ENCODE measurements around the gene CLIC2. TPM values are rescaled to one million over a fixed set of nuclear protein-coding genes. Genes with fewer than 3 reads are reported as not detected.
A peak's percentile ranks its signal among the peaks of the same experiment; 100 is the strongest.

CLIC2 gene
- polyA plus RNA-seq, 2 of the 4 experiments (the other 2 are of a cell fraction): 0.32 to 0.39 TPM

DNA sequence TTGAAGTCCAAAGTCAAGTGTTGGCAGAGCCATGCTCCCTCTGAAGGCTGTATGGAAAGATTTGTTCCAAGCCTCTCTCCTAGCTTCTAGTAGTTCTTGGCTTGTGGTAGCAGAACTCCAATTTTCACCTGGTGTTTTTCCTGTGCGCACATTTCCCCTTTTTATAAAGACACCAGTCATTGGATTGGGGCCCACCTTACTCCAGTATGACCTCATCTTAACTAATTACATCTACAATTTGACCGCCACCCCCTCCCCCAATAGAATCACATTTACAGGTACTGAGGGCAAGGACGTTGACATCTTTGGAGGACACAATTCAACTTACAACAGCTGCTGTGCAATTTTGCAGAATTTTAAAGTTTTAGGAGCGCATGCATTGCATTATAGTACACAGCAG is 86.9 kb downstream of the CLIC2 start:
- Histone ChIP-seq H3K4me2 (no peak overlapping the region), H3K27ac (no peak overlapping the region), H3K4me1 (no peaks in the 10 kb centered on the region), H3K4me3 (no peak overlapping the region), H3K9me3 (no peaks in the 10 kb centered on the region)
- ATAC-seq: no peak
- no peak for FAIRE-seq
- DNase-seq (ENCODE audit: low read depth in 1 of 2, low spot score in 1 of 2): no peak
- ChIA-PET POLR2A (no interaction called here), CTCF (no interaction called here)
- WGBS (ENCODE audit: missing lambda C conversion rate): 65% methylated on average over 4 of the region's 4 CpGs
- TF ChIP-seq MYC (IDR thresholded peaks at IDR 0.05; ENCODE audit: borderline replicate concordance, low read length) (no peak), EHMT2 (IDR thresholded peaks at IDR 0.05; ENCODE audit: low read depth) (no peak), JUN (IDR thresholded peaks at IDR 0.05) (no peak)
- TF ChIP-seq, protein P1, sequence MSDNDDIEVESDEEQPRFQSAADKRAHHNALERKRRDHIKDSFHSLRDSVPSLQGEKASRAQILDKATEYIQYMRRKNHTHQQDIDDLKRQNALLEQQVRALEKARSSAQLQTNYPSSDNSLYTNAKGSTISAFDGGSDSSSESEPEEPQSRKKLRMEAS (IDR thresholded peaks at IDR 0.05): no peak
- TF ChIP-seq, protein P2, sequence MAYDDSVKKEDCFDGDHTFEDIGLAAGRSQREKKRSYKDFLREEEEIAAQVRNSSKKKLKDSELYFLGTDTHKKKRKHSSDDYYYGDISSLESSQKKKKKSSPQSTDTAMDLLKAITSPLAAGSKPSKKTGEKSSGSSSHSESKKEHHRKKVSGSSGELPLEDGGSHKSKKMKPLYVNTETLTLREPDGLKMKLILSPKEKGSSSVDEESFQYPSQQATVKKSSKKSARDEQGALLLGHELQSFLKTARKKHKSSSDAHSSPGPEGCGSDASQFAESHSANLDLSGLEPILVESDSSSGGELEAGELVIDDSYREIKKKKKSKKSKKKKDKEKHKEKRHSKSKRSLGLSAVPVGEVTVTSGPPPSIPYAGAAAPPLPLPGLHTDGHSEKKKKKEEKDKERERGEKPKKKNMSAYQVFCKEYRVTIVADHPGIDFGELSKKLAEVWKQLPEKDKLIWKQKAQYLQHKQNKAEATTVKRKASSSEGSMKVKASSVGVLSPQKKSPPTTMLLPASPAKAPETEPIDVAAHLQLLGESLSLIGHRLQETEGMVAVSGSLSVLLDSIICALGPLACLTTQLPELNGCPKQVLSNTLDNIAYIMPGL (CRISPR knock-in tag; IDR thresholded peaks at IDR 0.05; ENCODE audit: borderline replicate concordance): no peak

DNA sequence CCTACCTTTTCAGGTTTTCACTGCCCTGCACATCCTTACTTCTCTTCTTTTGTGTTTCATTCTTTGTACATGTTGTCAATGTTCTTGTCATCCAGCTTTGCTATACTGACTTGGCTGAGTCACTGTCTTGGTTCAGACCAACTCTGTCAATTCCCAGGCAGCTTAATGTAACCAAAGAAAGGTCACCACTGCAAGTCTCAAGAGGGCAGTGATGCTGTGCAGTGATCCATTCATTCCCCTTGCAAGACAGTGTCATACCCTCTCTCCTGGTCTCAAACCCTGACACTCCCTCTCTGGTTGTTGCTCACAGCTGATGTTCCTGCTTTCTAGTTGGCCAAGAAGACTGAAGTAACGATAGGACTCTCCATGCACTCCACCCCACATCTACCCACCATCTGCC is 87.7 kb downstream of the CLIC2 start:
- ATAC-seq (no peak), FAIRE-seq (peak; percentile 46), DNase-seq (ENCODE audit: low read depth in 1 of 2, low spot score in 1 of 2) (no peak)
- no peak overlapping the region for H3K4me3 ChIP-seq
- no peaks in the 10 kb centered on the region for H3K4me1 ChIP-seq
- H3K4me2 ChIP-seq: no peak overlapping the region
- TF ChIP-seq NPAS2 (CRISPR knock-in tag; IDR thresholded peaks at IDR 0.05; ENCODE audit: borderline replicate concordance): no peak
- no peak for TF ChIP-seq CHD4 (IDR thresholded peaks at IDR 0.05; ENCODE audit: borderline replicate concordance)
- TF ChIP-seq TFCP2L1 (CRISPR knock-in tag; IDR thresholded peaks at IDR 0.05): no peak
- no peak for TF ChIP-seq ZC3H11A (IDR thresholded peaks at IDR 0.05)
- TF ChIP-seq CHD2 (IDR thresholded peaks at IDR 0.05; ENCODE audit: low read length, partially characterized antibody): no peak
- no peak for TF ChIP-seq POLR2A (IDR thresholded peaks at IDR 0.05; ENCODE audit: low read length)
- TF ChIP-seq ZFP36 (IDR thresholded peaks at IDR 0.05; ENCODE audit: borderline replicate concordance, partially characterized antibody): no peak
- no peak for TF ChIP-seq POLR2AphosphoS2 (conservative IDR thresholded peaks at IDR 0.05; ENCODE audit: low read length)
- no peak for TF ChIP-seq ESRRA (IDR thresholded peaks at IDR 0.05; ENCODE audit: borderline replicate concordance, low read length)
- TF ChIP-seq CEBPB (IDR thresholded peaks at IDR 0.05): no peak
- TF ChIP-seq, protein P3, sequence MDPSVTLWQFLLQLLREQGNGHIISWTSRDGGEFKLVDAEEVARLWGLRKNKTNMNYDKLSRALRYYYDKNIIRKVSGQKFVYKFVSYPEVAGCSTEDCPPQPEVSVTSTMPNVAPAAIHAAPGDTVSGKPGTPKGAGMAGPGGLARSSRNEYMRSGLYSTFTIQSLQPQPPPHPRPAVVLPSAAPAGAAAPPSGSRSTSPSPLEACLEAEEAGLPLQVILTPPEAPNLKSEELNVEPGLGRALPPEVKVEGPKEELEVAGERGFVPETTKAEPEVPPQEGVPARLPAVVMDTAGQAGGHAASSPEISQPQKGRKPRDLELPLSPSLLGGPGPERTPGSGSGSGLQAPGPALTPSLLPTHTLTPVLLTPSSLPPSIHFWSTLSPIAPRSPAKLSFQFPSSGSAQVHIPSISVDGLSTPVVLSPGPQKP (IDR thresholded peaks at IDR 0.05; ENCODE audit: low read depth, low read length): no peak
- no peak for TF ChIP-seq PHF8 (IDR thresholded peaks at IDR 0.05; ENCODE audit: borderline replicate concordance, low read depth)
- TF ChIP-seq, protein P4, sequence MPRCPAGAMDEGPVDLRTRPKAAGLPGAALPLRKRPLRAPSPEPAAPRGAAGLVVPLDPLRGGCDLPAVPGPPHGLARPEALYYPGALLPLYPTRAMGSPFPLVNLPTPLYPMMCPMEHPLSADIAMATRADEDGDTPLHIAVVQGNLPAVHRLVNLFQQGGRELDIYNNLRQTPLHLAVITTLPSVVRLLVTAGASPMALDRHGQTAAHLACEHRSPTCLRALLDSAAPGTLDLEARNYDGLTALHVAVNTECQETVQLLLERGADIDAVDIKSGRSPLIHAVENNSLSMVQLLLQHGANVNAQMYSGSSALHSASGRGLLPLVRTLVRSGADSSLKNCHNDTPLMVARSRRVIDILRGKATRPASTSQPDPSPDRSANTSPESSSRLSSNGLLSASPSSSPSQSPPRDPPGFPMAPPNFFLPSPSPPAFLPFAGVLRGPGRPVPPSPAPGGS (IDR thresholded peaks at IDR 0.05): no peak
- TF ChIP-seq, protein P2 (CRISPR knock-in tag; IDR thresholded peaks at IDR 0.05; ENCODE audit: borderline replicate concordance): no peak
- no peak for TF ChIP-seq EHMT2 (IDR thresholded peaks at IDR 0.05; ENCODE audit: low read depth)
- TF ChIP-seq RCOR1 (IDR thresholded peaks at IDR 0.05; ENCODE audit: low read depth, low read length): no peak
- CTCF ChIA-PET: interaction anchor here (0.6 kb wide), 1 partner anchor 265 kb away, joined by 3 read pairs; no protein-coding TSS in a partner anchor
- POLR2A ChIA-PET: no interaction called here
- no peak overlapping the region for H3K27ac ChIP-seq
- H3K9me3 ChIP-seq: no peaks in the 10 kb centered on the region
- WGBS (ENCODE audit: missing lambda C conversion rate): 86% methylated on average over 1 of the region's 1 CpG
